HG03558 (cell line): ENCODE results near the gene RIOX2.
"Not testable (repeated sequence)": the region's sequence is repeated elsewhere in the genome, so short reads cannot be mapped to it uniquely, and the experiment has no call there.

Experiments used
- ATAC-seq: cut with Tn5 transposase; IDR thresholded peaks from one replicate; pipeline ENCODE4 v1.9.1; 2021; ENCODE audit warnings: moderate number of reproducible peaks; ENCODE audit not compliant: unreplicated experiment; ENCODE audit errors: extremely low read depth

Gene RIOX2

DNA sequence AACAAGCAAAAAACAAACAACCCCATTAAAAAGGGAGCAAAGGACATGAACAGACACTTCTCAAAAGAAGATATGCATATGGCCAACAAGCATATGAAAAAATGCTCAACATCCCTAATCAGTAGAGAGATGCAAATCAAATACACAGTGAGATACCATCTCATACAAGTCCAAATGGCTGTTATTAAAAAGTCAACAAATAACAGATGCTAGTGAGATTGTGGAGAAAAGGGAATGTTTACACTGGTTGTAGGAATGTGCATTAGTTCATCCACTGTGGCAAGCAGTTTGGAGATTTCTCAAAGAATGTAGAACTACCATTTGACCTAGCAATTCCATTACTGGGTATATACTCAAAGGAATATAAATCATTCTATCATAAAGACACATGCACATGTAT, 44.5 kb downstream of the RIOX2 start:
- ATAC-seq = no peak

DNA sequence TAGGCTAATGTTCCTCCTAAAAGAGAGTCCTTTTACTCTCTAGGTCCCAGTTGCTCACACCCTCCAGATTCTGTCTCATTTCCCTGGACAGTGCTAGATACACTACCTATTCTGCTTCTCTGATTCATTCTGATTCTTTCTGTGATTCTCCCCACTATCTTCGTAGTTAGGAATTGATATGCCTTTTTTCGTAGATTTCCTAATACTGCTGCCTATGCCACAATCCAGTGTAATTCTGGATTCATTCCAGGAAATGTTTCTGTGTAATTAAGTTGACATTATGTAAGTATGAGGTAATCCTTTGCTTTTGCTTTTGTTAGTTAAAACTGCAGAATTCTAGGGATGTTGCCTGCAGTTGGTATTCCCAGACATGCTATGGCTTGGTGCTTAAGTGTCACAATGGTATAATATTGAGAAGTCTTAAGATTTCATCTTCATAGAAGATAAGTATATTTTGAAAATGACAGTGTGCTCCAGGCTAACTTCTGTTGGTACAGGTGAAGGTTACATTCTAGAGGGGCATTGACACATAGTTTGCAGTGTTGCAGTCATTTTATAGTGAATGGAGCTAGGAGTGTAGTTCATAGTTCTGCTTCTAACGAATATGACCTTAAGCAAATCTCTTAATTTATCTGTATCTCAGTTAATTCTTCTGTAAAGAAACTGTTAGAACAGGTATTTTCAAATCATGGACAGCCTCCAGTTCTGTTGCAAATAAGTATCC, 54.3 kb downstream of the RIOX2 start:
- ATAC-seq = no peak

DNA sequence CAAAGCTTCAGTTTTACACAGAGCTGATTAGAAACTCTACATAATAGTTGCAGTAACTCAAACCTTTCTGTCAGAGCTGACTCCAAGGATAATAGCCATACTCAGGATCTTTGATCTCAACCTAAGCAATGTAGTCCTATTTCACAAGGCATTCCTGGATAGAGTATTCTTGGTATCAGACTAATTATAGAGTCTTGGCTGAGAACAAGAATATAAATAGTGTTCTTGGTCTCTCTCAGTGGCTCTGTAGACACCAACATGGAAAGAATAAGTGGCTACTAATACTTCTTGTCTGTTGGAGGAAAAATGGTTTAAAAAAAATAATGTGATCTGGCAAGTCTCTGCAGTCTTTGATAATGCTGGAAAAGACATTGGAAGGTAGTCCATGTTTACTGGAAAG, 55.7 kb downstream of the RIOX2 start:
- ATAC-seq = no peak

DNA sequence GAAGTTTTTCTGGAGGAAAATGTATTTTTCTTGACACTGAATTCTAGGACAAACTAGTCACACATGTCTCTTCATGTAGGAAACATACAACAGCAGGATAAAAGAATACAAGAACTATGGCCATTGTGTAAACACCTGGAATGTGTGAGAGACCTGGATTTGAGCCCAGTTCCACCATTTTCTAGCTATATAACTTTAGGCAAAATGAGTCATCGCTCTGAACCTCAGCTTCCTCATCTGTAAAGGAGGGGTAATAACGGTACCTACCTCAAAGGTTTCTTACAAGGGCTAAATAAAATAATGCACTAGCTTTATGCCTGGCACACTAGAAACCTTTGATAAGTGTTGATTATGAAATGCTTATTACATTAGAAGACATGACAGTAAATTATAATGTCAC, 57.8 kb downstream of the RIOX2 start:
- ATAC-seq = no peak

DNA sequence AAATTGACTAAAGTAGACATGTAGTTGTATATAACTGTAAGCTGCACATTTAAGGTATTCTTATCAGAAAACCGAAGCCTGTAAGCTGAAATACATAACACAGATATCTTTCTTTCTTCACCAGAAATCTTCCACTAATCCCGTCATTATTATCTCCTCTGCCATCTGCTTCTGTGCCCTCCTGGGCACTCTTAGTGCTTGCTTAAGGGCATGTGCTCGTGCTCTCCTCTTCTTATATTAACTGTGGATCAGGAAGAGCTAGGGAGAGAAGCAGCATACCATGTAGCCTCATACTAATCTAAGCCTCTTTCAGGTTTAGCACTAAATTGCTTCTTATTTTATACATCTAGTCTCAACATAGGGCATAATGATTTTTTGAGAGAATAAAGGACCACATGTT, 60.8 kb downstream of the RIOX2 start:
- ATAC-seq = no peak

DNA sequence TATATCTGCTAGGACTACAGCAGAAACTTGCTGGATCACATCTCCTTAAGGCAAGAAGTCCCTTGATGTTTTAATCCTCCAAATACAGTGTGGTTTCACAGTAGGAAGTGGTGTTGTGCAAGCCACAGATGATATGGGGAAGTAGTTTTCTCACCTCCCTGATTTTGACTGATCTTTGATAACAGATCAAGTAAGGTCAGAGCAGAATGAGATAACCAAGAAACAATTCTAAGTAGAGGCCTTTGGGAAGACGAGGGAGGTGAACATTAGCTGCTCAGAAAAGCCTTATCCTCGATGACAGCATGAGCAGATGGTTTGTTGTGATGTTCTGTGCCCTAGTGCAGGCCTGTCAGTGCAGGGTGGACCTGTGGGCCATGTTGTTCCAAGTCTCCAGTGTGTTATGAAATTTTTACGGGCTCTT, 61.3 kb downstream of the RIOX2 start:
- no peak for ATAC-seq

DNA sequence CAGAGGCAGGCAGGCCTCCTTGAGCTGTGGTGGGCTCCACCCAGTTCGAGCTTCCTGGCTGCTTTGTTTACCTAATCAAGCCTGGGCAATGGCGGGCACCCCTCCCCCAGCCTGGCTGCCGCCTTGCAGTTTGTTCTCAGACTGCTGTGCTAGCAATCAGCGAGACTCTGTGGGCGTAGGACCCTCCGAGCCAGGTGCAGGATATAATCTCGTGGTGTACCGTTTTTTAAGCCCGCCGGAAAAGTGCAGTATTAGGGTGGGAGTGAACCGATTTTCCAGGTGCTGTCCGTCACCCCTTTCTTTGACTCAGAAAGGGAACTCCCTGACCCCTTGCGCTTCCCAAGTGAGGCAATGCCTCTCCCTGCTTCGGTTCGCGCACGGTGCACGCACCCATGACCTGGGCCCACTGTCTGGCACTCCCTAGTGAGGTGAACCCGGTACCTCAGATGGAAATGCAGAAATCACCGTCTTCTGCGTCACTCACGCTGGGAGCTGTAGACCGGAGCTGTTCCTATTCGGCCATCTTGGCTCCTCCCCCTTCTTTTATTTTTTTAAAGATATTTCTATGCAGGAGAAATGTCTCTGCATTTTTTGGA, 61.9 kb downstream of the RIOX2 start:
- not testable (repeated sequence) for ATAC-seq

DNA sequence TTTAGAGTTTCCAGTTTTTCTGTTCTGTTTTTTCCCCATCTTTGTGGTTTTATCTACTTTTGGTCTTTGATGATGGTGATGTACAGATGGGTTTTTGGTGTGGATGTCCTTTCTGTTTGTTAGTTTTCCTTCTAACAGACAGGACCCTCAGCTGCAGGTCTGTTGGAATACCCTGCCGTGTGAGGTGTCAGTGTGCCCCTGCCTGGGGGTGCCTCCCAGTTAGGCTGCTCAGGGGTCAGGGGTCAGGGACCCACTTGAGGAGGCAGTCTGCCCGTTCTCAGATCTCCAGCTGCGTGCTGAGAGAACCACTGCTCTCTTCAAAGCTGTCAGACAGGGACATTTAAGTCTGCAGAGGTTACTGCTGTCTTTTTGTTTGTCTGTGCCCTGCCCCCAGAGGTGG, 62.4 kb downstream of the RIOX2 start:
- ATAC-seq = not testable (repeated sequence)

DNA sequence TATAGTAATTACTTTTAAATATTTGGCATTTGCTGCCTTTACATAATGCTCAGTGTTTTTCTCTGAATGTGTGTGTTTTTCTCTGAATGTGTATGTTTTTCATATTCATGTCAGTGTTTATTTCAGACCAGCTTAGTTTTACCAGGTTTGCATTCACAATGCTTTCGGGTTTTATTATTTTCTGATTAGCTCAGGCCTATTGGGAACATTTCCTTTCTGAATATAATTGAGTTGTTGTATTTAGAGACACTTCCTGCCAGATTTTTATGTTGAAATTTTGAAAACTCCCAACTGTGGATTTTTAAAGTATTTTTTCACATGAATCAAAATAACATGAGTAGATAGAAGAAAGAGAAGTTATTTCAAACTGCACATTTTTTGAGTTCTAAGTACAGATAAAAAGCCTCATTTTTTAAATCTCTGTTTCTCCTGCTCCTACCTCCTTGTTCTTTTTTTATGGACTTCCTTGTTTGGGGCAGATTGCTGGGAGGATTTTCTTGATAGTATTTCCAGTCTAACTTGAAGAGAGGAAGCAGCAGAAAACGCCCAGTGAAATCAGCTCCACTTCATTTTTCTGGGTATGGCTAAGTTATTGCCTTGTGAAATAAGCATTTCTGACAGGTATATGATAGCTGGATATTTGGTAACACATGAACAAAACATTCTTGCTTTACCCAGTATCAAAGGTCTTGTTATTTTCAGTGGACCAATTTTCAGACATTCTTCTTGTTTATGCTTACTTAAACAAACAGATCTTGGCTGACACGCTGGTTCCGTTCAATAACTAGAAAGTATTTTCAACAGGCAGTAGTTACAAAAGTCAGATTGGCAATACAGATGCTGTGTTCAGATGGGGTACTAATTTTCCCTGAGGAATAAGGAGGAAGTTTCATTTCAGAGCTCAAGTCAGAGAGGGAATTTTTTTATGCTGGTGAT, 70.7 kb downstream of the RIOX2 start:
- ATAC-seq = no peak

DNA sequence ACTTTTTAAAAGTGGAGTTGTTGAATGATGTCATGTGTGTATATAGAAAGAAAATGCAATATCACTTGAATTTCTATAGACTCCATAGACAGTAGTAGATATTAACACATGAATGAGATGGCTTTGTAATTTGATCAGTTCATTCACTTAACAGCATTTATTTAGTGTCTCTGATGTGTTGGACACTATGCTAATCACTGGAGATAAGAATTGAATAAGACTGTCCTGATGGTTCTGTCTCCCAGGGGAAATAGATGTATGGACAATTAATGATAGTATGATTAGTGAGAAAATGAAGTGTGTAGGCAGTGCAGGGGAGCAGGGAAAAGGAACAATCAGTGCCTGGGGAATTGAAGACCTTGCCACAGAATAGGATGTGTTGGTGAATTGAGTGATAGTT, 72.9 kb downstream of the RIOX2 start:
- no peak for ATAC-seq

DNA sequence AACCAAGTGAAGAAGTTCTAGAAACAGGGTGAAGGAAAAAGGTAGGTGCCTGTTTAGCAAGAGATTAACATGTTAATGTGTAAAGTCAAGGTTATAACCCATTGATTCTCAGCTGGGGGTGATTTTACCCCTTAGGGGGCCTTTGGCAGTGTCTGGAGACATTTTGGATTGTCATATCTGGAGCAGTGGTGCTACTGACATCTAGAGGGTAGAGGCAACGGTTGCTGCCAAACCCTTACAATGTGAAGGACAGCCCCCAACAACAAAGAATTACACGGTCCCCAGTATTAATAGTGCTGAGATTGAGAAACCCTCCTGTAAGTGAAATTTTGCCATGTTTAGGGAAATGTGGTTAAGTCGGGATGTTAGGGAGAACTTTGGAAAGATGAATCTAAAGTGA, 75.7 kb downstream of the RIOX2 start:
- ATAC-seq = no peak

DNA sequence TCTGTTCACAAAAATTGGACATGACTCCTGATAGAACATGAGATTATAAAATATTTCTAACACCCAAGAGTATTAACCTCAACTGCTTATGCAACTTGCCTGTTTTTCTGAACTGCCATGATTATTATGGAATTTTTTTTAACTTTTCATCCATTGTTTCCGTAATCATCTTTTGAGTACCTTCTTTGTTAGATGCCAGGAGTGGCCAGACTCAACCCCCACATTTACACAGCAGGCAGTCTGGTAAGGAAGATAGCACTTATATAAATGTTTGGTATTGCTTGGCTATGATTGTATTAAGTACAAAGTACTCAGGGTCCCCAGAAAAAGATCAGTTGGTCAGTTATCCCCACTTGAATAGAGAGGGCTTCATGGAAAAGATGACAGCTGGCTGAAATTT, 76.1 kb downstream of the RIOX2 start:
- ATAC-seq = no peak

DNA sequence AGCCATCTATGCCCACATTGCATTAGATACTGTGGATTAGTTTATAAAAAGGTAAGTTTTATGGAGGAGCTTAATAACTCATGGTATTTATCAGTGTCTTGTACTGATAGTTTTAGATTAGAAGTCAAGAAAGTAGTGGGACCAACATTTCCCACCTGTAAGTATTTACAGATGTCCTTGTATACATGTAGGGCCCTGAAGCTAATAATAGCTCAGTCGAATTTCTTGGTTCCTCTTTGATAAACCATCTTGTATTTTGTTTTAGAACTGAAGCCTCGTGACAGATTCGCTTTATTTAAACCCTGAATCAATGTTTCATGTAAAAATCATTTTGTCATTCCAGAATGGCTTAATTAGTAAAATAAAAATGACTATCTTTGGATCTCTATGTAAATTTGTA, 77.0 kb downstream of the RIOX2 start:
- ATAC-seq = no peak

DNA sequence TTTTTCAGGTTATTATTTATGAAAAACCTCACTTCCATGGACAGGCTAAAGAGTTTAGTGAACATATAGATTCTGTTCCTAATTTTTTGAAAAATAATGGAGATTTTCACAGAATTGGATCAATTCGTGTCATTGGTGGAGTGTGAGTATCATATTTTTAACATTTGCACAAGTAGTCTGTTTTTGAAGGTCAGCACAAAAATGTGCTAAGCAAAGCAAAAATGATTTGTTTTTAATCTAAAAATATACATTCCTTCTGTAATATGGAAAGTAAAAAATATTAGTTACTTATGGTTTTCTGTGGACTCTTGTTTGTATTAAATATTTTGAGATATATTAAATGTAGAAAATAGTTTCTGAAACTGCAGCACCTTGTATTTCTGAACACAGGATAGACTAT, 79.4 kb downstream of the RIOX2 start:
- ATAC-seq = no peak
